Lower leg skin (tissue), 3 donors: Measurements from ENCODE around the gene ZBTB20.

ENCODE experiments used
- CTCF ChIP-seq, 3 donors: fragments of 450-650 bp; IDR thresholded peaks; one replicate each; pipeline ENCODE4 v1.5.1; 2016; ENCODE audit warnings: antibody characterized with exemption in 3 of 3, mild to moderate bottlenecking in 3 of 3, moderate library complexity in 2 of 3
- POLR2A ChIP-seq, 2 donors: fragments of 450-650 bp; IDR thresholded peaks; one replicate each; pipeline ENCODE4 v1.6.1; 2016 to 2017; ENCODE audit warnings: antibody characterized with exemption in 2 of 2, mild to moderate bottlenecking in 1 of 2, moderate library complexity in 1 of 2

DNA sequence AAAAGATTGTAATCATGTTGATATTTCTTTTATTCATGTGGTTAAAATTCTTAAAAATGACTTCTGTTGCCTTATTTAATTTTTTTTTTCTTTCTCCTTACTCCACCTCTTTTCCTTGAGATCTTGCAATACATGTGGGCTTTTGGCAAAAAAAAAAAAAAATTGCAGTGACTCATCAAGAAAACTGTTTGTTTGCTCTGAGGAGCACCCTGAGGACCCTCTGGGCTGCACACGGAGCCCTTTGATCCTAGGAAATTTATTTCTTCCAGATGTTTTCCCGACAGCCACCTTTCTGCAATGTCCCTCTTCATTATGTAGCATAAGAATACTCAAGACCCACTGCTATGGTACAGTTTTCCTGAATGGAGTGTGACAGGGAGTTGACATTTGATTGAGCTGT, 371.7 kb downstream of the ZBTB20 start:
- no peak for TF ChIP-seq CTCF (IDR thresholded peaks at IDR 0.05)
- TF ChIP-seq POLR2A (IDR thresholded peaks at IDR 0.05), result no peak
